A673 (cell line): ENCODE data around the gene CSPG4. TPM values are rescaled to one million over a fixed set of nuclear protein-coding genes. Genes with fewer than 3 reads are reported as not detected.
"Not testable (repeated sequence)": the region's sequence is repeated elsewhere in the genome, so short reads cannot be mapped to it uniquely, and the experiment has no call there.

Experiments used
- BruUV-seq: library from RNA; stranded (reverse); fragments of 400-500 nt; replicated peaks from 2 replicates; lab custom pipeline; 2021; lab: Mats Ljungman, UMichigan
- CTCF ChIA-PET: fragments of 300-600 bp; sonication (Branson Sonifier 250); formaldehyde crosslinking; loops from one replicate; lab custom pipeline; 2022; ENCODE audit warnings: antibody characterized with exemption; lab: Charles Lee
- POLR2A ChIA-PET: fragments of 300-600 bp; sonication (Branson Sonifier 250); formaldehyde crosslinking; loops from one replicate; lab custom pipeline; 2022; ENCODE audit warnings: antibody characterized with exemption; ENCODE audit not compliant: low non-redundant PET; lab: Charles Lee
- DNase-seq: peaks from one replicate; pipeline ENCODE4 v3.0.0-alpha.2; 2015; ENCODE audit warnings: low spot score
- H3K27ac ChIP-seq: fragments of 200-600 bp; sonication (generic); 2 replicates; pipeline ENCODE4 v1.5.1; 2016; ENCODE audit warnings: mixed run types, low read depth, mild to moderate bottlenecking, mixed read lengths, antibody characterized with exemption, low read length; ENCODE audit not compliant: poor library complexity, severe bottlenecking
- H3K27me3 ChIP-seq: fragments of 200-600 bp; sonication (generic); replicated peaks from 2 replicates; pipeline ENCODE4 v1.6.1; 2017; ENCODE audit warnings: mixed run types, low read depth, mild to moderate bottlenecking, mixed read lengths, antibody characterized with exemption, low read length; ENCODE audit not compliant: insufficient read depth, poor library complexity
- H3K36me3 ChIP-seq: fragments of 200-600 bp; sonication (generic); 2 replicates; pipeline ENCODE4 v1.6.1; 2016; ENCODE audit warnings: mixed run types, mild to moderate bottlenecking, mixed read lengths, antibody characterized with exemption, low read length; ENCODE audit not compliant: insufficient read depth, poor library complexity, severe bottlenecking
- H3K4me1 ChIP-seq: fragments of 200-600 bp; sonication (generic); 2 replicates; pipeline ENCODE4 v1.6.1; 2017; ENCODE audit warnings: mixed run types, mild to moderate bottlenecking, mixed read lengths, antibody characterized with exemption, low read length; ENCODE audit not compliant: insufficient read depth, poor library complexity, severe bottlenecking
- H3K4me3 ChIP-seq: fragments of 200-600 bp; sonication (generic); 2 replicates; pipeline ENCODE4 v1.5.1; 2016; ENCODE audit warnings: low read depth, mixed run types, mild to moderate bottlenecking, mixed read lengths, low read length; ENCODE audit not compliant: poor library complexity, severe bottlenecking
- H3K9me3 ChIP-seq: fragments of 200-600 bp; sonication (generic); 2 replicates; pipeline ENCODE4 v1.6.1; 2016; ENCODE audit warnings: mixed run types, low read depth, mild to moderate bottlenecking, mixed read lengths, antibody characterized with exemption, low read length; ENCODE audit not compliant: poor library complexity, severe bottlenecking
- EZH2 ChIP-seq: fragments of 200-600 bp; sonication (generic); IDR thresholded peaks from 2 replicates; pipeline ENCODE4 v1.6.1; 2017; ENCODE audit warnings: borderline replicate concordance, low read depth, mild to moderate bottlenecking, mixed read lengths, antibody characterized with exemption, low read length; ENCODE audit not compliant: poor library complexity, severe bottlenecking
- intact Hi-C: fragments of 100-400 bp; cut with micrococcal nuclease; formaldehyde crosslinking; loops from one replicate; pipeline ENCODE4 v1.10.0; 2022; ENCODE audit not compliant: unreplicated experiment
- total RNA-seq: library from RNA; stranded (reverse); gene quantifications from 2 replicates; pipeline ENCODE4 v1.2.3, GENCODE V29; 2021
- TF ChIP-seq, protein P1 (sequence below): fragments of 300-800, 200-600 bp; sonication (generic); conservative IDR thresholded peaks from 2 replicates; pipeline ENCODE4 v1.5.1; 2017; ENCODE audit warnings: low read depth, mild to moderate bottlenecking, antibody characterized with exemption, low read length, moderate library complexity, mixed read lengths

CSPG4 gene
- total RNA-seq, 1 experiment from 2014 or later, result 0.11 TPM

DNA sequence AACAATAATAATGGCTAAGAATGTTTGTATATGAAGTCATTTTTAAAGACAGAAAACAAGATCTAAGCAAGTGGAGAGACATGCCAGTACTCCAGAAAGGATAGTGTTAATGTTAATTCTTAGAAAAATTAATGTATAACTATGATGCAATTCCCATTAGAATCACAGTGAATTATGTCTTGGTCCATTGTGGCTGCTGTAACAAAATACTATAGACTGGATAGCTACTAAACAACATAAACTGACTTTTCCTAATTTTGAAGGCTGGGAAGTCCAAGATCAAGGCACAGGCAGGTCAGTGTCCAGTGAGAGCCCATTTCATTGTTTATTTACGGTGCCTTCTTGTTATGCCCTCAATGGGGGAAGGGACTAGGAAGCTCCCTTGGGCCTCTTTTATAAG lies 32.7 kb upstream of the CSPG4 start:
- no TSS peak for BruUV-seq
- intact Hi-C loops, result no loop called here
- TF ChIP-seq, protein P1, sequence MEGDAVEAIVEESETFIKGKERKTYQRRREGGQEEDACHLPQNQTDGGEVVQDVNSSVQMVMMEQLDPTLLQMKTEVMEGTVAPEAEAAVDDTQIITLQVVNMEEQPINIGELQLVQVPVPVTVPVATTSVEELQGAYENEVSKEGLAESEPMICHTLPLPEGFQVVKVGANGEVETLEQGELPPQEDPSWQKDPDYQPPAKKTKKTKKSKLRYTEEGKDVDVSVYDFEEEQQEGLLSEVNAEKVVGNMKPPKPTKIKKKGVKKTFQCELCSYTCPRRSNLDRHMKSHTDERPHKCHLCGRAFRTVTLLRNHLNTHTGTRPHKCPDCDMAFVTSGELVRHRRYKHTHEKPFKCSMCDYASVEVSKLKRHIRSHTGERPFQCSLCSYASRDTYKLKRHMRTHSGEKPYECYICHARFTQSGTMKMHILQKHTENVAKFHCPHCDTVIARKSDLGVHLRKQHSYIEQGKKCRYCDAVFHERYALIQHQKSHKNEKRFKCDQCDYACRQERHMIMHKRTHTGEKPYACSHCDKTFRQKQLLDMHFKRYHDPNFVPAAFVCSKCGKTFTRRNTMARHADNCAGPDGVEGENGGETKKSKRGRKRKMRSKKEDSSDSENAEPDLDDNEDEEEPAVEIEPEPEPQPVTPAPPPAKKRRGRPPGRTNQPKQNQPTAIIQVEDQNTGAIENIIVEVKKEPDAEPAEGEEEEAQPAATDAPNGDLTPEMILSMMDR, result no peak
- TF ChIP-seq EZH2, result no peak
- H3K4me3 ChIP-seq, result no peak overlapping the region
- H3K27ac ChIP-seq, result no peak overlapping the region
- H3K27me3 ChIP-seq, result no peaks in the 10 kb centered on the region
- no peaks in the 10 kb centered on the region for H3K4me1 ChIP-seq
- no peaks in the 10 kb centered on the region for H3K9me3 ChIP-seq
- DNase-seq, result no peak
- ChIA-PET POLR2A (no interaction called here), CTCF (no interaction called here)
- H3K36me3 ChIP-seq, result no peaks in the 10 kb centered on the region

- H3K36me3 ChIP-seq, H3K9me3 ChIP-seq, POLR2A ChIA-PET, CTCF ChIA-PET, BruUV-seq, intact Hi-C loops, H3K27me3 ChIP-seq, H3K27ac ChIP-seq, H3K4me1 ChIP-seq, H3K4me3 ChIP-seq, DNase-seq: not testable (repeated sequence)
Measured at GRCh38 chr15:75742346-75742745, 29.7 kb upstream of the CSPG4 start.

DNA sequence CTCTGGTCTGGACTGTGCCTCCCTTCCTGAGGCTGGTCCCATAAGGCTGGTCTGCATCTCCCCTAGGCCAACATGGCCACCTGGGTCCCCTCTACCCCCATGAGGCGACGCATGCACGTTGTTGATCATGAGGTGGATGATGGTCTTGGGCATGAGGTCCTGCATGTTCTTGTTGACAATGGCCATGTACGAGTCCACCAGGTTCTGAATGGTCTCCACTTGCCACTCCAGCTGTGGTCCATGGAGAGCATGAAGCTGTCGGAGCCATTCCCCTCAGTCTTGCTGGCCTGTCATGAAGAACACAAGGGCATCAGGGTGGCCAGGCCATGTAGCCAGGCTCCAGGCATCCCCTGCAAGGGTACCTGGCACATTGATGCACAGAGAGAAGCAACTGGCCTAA lies 27.1 kb upstream of the CSPG4 start:
- Histone ChIP-seq H3K27me3 (no peaks in the 10 kb centered on the region), H3K4me1 (peaks cover 5% of the 10 kb centered on the region), H3K36me3 (no peaks in the 10 kb centered on the region), H3K27ac (no peak overlapping the region), H3K9me3 (no peaks in the 10 kb centered on the region), H3K4me3 (no peak overlapping the region)
- no peak for DNase-seq
- CTCF ChIA-PET, result no interaction called here
- TF ChIP-seq, protein P1, result no peak
- intact Hi-C loops, result loop anchor here (10.0 kb wide), 1 partner anchor 185 kb away; no protein-coding TSS in a partner anchor
- POLR2A ChIA-PET, result no interaction called here
- no TSS peak for BruUV-seq

DNA sequence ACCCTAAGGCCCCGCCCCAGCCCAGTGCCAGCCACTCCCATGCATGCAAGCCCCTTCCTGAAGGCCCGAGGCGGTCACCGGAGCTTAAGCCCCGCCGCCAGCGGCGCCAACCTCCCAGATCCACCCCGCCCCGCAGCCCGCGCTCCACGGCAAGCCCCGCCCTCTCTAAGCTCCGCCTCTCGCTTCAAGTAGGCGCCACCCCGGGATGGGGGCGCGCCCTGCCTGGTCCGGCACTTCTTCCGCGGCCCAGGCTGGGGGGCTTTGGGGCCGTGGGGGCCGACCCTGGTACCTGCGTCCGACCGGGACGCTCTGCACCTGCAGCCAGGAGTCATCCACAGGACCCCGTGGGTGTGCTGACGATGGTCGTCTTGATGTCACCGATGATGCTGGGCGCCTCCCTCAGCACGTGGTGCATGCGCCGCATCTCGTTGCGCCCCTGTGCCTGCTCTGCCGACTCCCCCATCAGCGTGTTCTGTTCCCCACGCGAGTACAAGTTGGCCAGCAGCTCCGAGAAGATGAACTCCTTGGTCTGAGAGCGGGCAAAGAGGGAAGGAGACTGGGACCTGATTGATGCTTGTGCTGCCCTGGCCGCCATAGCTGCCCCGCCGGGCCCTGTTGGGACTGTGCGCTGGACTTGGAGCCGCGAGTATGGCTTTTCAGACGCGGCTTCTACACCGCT lies 26.1 kb upstream of the CSPG4 start:
- no peaks in the 10 kb centered on the region for H3K27me3 ChIP-seq
- intact Hi-C loops, result loop anchor here (10.0 kb wide), 1 partner anchor 186 kb away; no protein-coding TSS in a partner anchor
- TF ChIP-seq, protein P1, result no peak
- no peak for TF ChIP-seq EZH2
- no peaks in the 10 kb centered on the region for H3K36me3 ChIP-seq
- peak; percentile 96 for DNase-seq
- peak overlapping the region; percentile 86 for H3K4me3 ChIP-seq
- CTCF ChIA-PET, result interaction anchor here (1.0 kb wide), 1 partner anchor 63 kb away, joined by 3 read pairs; no protein-coding TSS in a partner anchor
- no peaks in the 10 kb centered on the region for H3K9me3 ChIP-seq
- no TSS peak for BruUV-seq
- peaks cover 5% of the 10 kb centered on the region for H3K4me1 ChIP-seq
- no peak overlapping the region for H3K27ac ChIP-seq
- POLR2A ChIA-PET, result no interaction called here
